Right atrium auricular region (tissue), 2 donors: ENCODE data around the gene AP3S2. TPM values are rescaled to one million over a fixed set of nuclear protein-coding genes. Genes with fewer than 3 reads are reported as not detected.
"Not testable (repeated sequence)": the region's sequence is repeated elsewhere in the genome, so short reads cannot be mapped to it uniquely, and the experiment has no call there.

Experiments
- DNase-seq: peaks from one replicate; pipeline ENCODE4 v3.0.0-alpha.2; 2019; ENCODE audit warnings: low spot score
- H3K27ac ChIP-seq, 2 donors: fragments of 200-600 bp; sonication (generic); 1 replicate in 1 of 2; 2 replicates in 1 of 2; pipeline ENCODE4 v1.5.1; 2016 to 2019
- H3K27me3 ChIP-seq, 2 donors: fragments of 200-600 bp; sonication (generic); one replicate each; pipeline versions ENCODE4 v1.5.1 to v1.6.0; 2017 to 2019
- H3K36me3 ChIP-seq: fragments of 200-600 bp; sonication (generic); one replicate; pipeline ENCODE4 v1.5.1; 2016
- H3K4me1 ChIP-seq, 2 donors: fragments of 200-600 bp; sonication (generic); one replicate each; pipeline versions ENCODE4 v1.5.1 to v1.6.0; 2017 to 2019
- H3K4me3 ChIP-seq, 2 donors: fragments of 200-600 bp; sonication (generic); 1 replicate in 1 of 2; 2 replicates in 1 of 2; pipeline ENCODE4 v1.5.1; 2017 to 2019; ENCODE audit warnings: mild to moderate bottlenecking in 1 of 2, moderate library complexity in 1 of 2
- H3K9me3 ChIP-seq, 2 donors: fragments of 200-600 bp; sonication (generic); one replicate each; pipeline ENCODE4 v1.5.1; 2019
- CTCF ChIP-seq, 2 donors: fragments of 200-600 bp; sonication (generic); IDR thresholded peaks; one replicate each; pipeline ENCODE4 v1.5.1; 2019; ENCODE audit warnings: antibody characterized with exemption in 2 of 2
- total RNA-seq, 2 donors: library from RNA; depleted of rRNA; stranded (reverse); fragments of >200 nt; gene quantifications; one replicate each; pipeline ENCODE4 v1.1.0, GENCODE V29; 2016

Gene AP3S2
- total RNA-seq, 2 donors from 2014 or later = 42.1 to 65.9 TPM

- Histone ChIP-seq H3K36me3 (no peaks in the 10 kb centered on the region), H3K4me1 (no peaks in the 10 kb centered on the region), H3K27ac (no peak overlapping the region), H3K27me3 (no peaks in the 10 kb centered on the region), H3K4me3 (no peak overlapping the region), H3K9me3 (peaks cover 0 to 10% of the 10 kb centered on the region in 2 donors)
- no peak for DNase-seq
- TF ChIP-seq CTCF (IDR thresholded peaks at IDR 0.05) = no peak
Observed at GRCh38 chr15:89784686-89784960, 109.2 kb downstream of the AP3S2 start.

- Histone ChIP-seq H3K27ac (no peak overlapping the region), H3K4me3 (no peak overlapping the region), H3K4me1 (no peaks in the 10 kb centered on the region), H3K9me3 (peaks cover 0 to 10% of the 10 kb centered on the region in 2 donors), H3K36me3 (no peaks in the 10 kb centered on the region), H3K27me3 (no peaks in the 10 kb centered on the region)
- no peak for TF ChIP-seq CTCF (IDR thresholded peaks at IDR 0.05)
- no peak for DNase-seq
Observed at GRCh38 chr15:89783861-89784685, 109.7 kb downstream of the AP3S2 start.

GRCh38 chr15:89783111-89783860 is 110.5 kb downstream of the AP3S2 start:
- Histone ChIP-seq H3K27ac (no peak overlapping the region), H3K36me3 (no peaks in the 10 kb centered on the region), H3K27me3 (no peaks in the 10 kb centered on the region), H3K4me3 (no peak overlapping the region), H3K9me3 (peaks cover 0 to 10% of the 10 kb centered on the region in 2 donors), H3K4me1 (no peaks in the 10 kb centered on the region)
- no peak for TF ChIP-seq CTCF (IDR thresholded peaks at IDR 0.05)
- DNase-seq = no peak

- DNase-seq, H3K4me3 ChIP-seq, H3K27me3 ChIP-seq, H3K9me3 ChIP-seq, H3K27ac ChIP-seq, H3K4me1 ChIP-seq, H3K36me3 ChIP-seq: not testable (repeated sequence)
Observed at GRCh38 chr15:89782619-89782950, 111.2 kb downstream of the AP3S2 start.

GRCh38 chr15:89781891-89782618 is 111.7 kb downstream of the AP3S2 start:
- Histone ChIP-seq H3K36me3 (no peaks in the 10 kb centered on the region), H3K4me3 (no peak overlapping the region), H3K4me1 (peaks cover 0 to under 1% of the 10 kb centered on the region in 2 donors), H3K9me3 (no peaks in the 10 kb centered on the region), H3K27me3 (no peaks in the 10 kb centered on the region), H3K27ac (no peak overlapping the region)
- no peak for TF ChIP-seq CTCF (IDR thresholded peaks at IDR 0.05)
- no peak for DNase-seq

GRCh38 chr15:89781055-89781454 is 112.7 kb downstream of the AP3S2 start:
- Histone ChIP-seq H3K9me3 (no peaks in the 10 kb centered on the region), H3K27me3 (no peaks in the 10 kb centered on the region), H3K36me3 (no peaks in the 10 kb centered on the region), H3K27ac (no peak overlapping the region), H3K4me3 (no peak overlapping the region), H3K4me1 (peaks cover 0 to 10% of the 10 kb centered on the region in 2 donors)
- no peak for DNase-seq
- no peak for TF ChIP-seq CTCF (IDR thresholded peaks at IDR 0.05)
